ENCODE data around the gene SPPL2B.

The SPPL2B gene

DNA sequence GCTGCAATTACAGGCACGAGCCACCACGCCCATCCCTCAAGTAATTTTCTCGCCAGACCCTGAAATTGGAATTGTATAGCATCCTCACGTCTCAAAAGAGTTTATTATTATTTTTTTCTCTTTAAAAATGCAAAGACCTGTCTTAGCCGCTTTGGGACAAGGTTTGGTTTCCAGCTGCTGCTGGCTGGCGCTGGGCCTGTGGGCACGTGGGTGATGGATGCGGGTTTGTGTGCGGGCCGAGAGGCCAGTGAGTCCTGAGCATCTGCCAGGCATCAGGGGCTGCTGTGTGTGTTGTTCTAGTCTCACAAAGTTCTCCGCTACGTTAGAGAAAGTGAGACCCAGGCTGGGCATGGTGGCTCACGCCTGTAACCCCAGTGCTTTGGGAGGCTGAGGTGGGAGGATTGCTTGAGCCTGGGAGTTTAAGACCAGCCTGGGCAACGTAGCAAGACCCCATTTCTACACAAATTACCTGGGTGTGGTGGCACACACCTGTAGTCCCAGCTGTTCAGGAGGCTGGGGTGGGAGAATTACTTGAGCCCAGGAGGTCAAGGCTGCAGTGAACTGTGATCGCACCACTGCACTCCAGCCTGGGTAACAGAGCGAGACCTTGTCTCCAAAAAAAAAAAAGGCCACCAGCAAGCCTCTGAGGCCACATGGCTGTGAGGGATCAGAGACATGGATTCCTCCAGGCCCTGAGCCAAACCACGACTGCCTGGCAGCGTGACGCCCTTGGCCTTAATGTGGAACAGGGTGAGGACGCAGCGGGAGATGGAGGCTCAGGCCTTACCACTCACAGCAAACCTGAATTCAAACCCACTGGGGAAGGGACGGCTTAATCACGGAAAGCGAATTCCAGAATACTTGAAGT, 26.9 kb downstream of the SPPL2B start:
- DNase-seq (ENCODE audit: low spot score): no peak

DNA sequence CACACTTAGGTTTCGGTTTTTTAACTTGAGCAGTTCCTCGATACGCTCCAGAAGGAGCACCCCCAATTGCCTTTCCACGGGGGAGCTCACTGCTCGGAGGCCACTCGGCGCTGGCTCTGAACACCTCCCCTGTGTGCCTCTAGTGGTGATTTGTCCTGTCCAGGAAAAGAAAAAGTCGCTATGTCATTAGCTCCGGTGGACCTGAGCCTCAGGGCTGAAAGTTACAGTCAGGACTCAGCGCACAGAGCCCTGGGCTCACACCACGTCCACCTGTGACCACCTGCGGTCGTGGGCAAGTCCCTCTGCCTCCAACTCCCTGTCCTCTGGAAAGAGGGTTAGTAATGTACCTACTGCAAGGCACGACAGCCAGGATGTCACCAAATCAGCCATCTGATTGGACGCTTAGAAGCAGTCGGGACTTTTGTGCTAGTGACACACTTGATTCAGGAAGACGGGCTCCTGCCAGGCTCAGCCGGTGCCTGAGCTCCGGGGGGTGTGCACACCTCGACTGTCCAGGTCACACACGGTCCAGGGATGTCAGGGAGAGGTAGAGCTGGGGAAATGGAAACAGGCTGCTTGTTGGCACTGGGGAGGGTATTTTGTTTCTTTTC, 27.7 kb downstream of the SPPL2B start:
- DNase-seq (ENCODE audit: low spot score): no peak

DNA sequence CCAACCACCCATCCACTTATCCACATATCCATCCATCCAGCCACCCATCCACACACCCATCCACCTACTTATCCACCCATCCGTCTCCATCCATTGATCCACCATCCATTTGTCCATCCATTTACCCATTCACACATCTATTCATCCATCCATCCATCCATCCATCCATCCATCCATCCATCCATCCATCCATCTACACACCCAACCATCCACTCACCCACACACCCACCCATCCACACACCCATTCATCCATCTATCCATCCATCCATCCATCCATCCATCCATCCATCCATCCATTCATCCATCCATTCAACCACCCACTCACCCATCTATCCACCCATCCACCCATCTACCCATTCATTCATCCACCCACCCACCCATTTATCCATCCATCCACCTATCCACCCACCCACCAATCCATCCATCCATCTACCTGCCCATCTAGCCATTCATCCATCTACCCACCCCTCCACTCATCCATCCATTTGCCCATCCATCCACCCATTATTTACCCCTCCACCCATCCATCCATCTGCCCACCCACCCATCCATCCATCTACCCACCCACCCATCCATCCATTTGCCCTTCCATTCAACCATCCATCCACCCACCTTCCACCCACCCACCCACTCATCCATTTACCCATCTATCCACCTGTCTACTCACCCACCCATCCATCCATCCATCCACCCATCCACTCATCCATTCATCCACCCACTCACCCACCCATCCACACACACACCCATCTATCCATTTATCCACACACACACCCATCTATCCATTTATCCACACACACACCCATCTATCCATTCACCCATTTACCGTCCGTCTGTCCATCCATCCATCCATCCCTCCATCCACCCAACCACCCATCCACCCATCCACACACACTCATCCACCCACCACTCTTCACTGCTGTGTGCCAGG, 29.1 kb downstream of the SPPL2B start:
- DNase-seq (ENCODE audit: low spot score): no peak

DNA sequence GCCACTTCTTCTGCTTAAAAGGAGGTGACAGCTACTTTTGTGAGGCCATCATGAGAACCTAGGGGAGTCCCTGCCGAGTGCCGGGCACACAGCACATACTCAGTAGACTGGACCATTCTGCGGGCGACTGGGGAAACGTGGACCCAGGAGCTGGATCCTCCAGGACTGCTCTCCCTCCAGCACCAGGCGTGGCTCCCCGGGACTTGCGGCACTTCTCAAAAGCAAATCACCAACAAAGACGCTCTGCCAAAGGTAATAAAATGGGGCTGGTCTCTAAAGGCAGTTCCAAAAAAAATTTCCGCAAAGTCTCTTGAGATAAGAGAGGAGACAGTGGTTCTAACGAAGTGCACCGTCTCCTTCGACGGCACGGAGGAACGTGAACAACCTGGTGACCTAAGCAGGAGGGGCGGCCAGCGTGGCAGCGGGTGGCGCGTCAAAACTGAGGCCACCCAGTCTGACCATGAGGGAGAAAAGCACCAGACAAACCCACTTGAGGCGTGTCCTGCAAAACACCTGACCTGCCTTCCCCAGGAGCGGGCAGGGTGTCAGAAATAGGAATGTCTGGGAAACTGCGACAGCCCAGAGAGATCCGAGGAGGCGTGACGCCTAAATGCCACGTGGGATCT, 30.2 kb downstream of the SPPL2B start:
- no peak for DNase-seq (ENCODE audit: low spot score)

DNA sequence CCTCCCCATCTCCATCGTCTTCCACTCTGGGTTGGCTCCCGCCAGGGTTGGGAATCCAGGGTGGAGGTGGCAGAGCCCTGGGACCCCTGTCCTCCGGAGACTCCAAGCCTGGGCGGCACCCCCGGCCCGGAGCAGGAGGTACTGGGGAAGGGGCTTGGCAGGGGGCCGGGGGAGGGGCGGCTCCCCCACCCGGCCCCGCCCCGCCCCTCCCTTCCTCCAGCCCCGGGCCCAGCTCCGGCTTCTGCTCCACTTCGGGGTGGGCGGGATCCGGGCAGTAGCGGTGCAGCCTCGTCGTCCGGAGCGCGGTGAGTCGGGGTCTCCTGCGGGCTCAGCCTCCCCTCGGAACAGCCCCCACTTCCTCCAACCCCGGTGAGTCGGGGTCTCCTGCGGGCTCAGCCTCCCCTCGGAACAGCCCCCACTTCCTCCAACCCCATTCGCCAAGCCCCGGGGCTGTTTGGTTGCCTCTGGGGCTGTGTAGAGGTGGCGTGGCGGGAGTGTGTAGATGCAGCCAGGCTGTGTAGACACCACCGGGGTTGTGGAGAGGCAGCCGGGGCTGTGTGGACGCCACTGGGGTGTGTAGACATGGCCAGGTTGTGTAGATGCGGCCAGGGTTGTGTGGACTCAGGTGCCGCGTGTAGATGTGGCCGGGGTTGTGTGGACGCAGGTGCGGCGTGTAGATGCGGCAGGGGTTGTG, 31.7 kb downstream of the SPPL2B start, which contains the start of gene TMPRSS9:
Gene TMPRSS9, plus strand, starts transcription at position 274 of the 694 bp plus-strand sequence. CDS start 29,521 bp downstream, outside the sequence.
- DNase-seq (ENCODE audit: low spot score): no peak

DNA sequence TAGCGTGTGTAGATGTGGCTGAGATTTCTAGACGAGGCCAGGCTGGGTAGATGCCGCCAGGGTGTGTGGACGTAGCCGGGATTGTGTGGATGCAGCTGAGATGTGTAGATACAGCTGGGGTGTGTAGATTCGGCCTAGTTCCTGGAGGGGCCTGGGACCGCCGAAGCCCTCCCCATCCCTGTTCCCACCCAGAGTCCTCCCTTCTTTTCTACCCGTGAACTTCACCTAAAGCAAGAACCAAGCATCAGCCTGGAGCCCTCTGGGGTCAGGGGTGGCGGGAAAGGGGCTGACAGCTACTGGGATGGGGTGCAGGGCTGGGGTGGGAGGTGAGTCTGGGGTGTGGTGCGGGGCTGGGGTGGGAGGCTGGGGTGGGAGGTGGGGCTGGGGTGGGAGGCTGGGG, 32.3 kb downstream of the SPPL2B start:
- no peak for DNase-seq (ENCODE audit: low spot score)

DNA sequence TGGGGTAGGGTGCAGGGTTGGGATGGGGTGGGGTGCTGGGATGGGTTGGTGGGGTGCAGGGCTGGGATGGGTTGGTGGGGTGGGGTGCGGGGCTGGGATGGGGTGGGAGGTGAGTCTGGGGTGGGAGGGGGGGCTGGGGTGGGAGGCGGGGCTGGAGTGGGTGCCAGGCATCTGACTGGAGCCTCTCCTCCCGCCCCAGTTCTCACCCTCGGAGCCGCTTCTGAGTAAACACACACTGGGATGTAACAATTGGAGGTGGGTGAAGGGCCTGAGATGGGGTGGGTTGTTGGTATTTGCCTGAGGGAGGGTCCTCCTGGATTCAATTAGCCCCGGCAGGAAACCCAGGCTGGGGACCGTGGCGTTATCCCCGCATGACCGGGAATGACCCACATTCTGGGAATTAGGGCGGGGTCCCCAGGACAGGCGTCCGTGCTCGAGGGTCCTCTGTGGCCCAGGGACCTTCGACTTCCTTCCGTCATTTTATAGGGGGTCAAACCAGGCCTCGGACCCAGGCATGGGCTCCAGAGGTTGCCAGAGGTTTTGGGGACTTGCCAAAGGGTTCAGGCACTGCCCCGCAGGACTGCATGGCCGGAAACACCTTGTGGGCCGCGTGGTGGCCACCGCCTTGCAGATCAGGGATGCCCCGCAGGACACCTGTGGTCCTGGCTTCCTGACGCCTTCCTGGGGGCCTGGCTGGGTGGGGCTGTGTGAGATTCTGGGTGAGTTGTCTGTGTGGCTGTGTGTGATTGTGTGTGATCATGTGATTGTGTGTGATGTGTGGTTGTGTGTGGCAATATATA, 33.0 kb downstream of the SPPL2B start:
- no peak for DNase-seq (ENCODE audit: low spot score)

DNA sequence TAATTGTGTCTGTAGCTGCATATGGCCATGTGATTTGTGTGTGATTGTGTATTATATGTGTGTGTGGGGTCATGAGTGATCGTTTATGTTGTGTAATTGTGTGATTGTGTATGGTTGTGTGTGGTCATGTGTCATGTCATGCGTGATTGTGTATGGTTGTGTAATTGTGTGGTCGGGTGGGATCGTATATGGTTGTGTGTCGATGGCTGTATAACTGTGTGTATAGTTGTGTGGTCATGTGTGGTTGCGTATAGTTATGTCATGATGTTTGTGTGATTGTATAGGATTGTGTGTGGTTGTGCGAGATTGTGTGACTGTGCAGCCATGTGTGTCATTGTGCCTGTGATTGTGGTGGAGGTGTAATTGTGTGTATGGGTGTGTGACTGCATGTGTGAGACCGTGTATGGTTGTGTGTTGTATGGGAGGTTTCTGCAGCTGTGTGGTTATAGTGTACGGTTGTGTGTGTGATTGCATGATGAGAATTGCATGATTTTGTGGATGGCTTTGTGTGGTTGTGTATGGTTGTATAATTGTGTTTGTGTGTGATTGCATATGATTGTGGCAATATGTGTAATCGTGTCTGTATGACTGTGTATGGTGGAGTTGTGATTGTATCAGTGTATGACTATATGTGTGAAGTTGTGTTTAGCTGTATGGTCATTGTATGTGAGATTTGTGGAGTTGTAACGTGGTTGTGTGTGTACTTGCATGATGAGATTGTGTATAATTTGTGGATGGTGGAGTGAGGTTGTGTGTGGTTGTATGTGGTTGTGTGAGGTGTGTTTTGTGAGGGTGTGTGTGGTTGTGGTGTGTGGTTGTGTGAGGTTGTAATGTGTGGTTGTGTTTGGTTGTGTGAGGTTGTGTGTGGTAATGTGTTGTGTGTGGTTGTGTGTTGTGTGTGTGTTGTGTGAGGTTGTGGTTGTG, 33.8 kb downstream of the SPPL2B start:
- DNase-seq (ENCODE audit: low spot score): no peak

DNA sequence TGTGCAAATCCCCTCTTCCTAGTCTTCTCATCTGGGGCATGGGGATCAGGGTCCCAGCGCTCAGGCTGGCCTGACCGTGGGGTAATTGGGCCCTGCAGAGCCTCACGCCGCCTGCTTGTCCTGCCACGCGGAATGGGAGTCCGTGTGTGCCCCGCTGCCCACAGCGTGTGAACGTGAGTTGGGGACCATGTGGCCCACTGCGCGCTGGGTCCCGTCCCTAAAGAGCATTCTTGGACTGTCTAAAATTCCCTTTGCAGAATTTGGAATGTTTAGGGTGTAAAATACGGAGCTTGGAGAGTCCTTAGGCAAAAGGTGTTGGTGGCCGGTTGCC, 34.5 kb downstream of the SPPL2B start:
- DNase-seq (ENCODE audit: low spot score): no peak

DNA sequence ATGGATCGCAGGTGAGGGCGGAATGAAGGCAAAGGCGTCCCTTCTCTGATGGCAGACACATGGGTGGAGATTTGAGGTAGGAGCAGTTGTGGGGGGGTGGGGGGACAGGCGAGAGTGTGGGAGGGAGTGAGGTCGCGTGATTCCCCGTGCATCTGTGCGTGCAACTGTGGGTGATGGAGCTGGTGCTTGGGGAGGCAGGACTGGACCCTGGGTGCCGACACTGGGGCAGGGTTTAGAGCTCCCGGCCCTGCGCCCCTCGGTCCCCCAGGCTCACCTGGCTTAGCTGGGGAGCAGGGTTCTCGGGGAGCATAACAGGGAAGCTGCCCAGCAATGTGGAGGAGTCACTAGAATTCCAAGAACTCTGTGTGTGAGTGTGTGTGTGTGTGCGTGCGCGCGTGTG, 34.9 kb downstream of the SPPL2B start:
- DNase-seq (ENCODE audit: low spot score): no peak

DNA sequence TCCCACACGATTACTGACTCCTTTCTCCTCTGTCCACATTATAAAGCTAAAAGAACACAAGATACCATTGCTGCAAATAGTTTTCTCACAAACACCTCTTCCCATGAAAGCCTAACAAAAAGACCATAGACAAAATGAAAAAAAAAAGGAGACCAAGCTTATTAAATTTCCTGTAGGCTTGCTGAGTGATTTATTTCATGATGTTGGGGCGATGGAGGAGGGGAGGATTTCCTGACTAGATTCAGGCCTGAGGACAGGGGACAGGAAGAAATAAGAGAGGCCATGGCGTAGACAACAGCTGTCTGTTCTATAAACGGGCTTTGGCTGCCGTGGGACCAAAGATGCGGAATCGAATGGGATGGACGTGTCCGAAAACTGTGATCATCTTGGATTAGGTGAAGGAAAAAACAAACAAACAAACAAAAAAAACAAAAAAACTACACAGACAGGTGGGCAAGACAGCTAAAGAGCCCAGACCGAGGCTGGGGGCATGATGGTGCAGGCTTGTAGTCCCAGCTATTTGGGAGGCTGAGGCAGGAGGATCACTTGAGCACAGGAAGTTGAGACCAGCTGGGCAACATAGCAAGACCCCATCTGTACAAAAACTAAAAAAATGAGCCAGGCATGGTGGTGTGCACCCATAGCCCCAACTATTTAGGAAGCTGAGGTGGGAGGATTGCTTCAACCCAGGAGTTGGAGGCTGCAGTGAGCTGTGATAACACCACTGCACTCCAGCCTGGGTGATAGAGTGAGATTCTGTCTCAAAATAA, 36.9 kb downstream of the SPPL2B start:
- no peak for DNase-seq (ENCODE audit: low spot score)

DNA sequence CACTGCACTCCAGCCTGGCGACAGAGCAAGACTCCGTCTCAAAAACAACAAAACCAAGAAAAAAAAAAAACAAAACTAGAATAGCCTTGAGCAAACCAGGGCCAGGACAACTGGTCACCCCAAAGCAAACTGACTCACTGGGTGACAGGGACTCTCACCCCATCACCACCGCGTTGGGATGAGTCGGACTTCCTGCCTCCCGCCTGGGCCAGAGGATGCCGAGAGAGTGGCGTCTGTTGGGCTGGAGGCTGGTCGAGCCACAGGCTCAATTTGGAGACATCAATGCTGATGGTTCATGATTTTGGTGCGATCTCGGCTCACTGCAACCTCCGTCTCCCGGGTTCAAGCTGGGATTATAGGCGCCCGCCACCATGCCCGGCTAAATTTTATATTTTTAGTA, 43.2 kb downstream of the SPPL2B start:
- no peak for DNase-seq (ENCODE audit: low spot score)

DNA sequence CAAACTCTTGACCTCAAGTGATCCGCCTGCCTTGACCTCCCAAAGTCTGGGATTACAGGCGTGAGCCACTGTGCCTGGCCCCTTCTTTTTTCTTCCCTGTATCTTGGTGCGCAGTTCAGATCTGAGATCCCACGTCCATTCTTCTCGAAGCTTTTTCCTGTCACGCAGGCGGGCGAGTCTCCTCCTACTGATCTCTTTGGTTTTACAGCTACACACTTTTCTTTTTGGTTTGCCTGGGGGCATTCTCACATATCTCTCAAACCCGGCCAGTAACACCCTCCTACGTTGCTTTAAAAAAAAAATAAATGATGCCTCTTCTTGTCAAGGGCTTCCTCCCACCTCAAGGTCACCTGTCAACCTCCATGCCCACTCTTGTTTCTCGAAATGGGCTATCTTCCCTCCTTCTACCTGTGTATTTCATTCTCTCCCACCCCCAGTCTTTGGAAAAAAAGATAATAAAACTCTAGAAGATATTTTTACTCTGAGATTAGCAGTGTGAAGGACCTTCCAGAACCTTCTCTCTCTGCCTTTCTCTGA, 43.7 kb downstream of the SPPL2B start:
- DNase-seq (ENCODE audit: low spot score): no peak

DNA sequence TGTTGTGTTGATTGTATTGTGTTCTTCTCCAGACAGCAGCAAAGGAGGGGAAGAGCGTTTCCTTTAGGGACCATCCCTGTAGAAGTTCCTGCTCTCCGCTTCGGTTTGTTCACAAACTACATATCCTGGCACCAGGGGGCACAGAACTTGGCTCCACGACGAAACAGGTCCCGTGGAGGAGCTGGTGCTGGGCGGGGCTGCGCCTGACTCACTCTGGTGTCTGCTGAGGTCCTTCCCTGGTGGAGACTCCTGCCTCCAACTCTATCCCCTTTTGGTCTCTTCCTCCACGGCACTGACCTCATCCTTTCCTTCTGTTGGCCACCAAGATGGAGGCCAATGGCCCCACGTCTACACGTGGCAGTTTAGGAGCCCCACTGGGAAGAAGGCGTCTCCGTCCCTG, 46.3 kb downstream of the SPPL2B start:
- no peak for DNase-seq (ENCODE audit: low spot score)

DNA sequence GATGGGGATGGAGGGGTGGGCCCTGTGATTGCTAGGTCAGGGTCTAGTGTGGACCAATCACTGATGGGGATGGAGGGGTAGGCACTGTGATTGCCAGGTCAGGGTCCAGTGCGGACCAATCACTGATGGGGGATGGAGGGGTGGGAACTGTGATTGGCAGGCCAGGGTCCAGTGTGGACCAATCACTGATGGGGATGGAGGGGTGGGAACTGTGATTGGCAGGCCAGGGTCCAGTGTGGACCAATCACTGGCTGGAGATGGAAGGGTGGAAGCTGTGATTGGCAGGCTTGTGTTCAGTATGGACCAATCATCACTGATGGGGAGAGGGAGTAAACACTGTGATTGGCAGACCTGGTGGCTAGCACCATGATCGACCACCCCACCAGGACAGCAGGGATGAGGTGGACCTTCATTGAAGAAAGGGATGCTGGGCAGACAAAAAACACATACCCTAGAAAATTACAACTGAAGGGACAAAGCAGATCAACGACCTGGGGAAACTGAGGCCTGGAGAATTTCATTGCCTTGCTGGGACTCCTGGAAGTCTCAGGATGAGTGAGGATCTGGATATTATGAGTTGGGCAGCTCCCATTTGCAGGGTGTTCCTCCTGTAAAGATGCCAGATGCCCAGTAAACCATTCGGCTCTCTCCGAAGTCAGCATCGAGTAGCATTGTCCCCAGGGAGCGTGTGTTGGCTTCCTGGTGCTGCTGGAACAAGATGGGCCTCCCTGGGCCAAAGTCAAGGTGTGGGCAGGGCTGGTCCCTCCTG, 47.1 kb downstream of the SPPL2B start:
- DNase-seq (ENCODE audit: low spot score): no peak

DNA sequence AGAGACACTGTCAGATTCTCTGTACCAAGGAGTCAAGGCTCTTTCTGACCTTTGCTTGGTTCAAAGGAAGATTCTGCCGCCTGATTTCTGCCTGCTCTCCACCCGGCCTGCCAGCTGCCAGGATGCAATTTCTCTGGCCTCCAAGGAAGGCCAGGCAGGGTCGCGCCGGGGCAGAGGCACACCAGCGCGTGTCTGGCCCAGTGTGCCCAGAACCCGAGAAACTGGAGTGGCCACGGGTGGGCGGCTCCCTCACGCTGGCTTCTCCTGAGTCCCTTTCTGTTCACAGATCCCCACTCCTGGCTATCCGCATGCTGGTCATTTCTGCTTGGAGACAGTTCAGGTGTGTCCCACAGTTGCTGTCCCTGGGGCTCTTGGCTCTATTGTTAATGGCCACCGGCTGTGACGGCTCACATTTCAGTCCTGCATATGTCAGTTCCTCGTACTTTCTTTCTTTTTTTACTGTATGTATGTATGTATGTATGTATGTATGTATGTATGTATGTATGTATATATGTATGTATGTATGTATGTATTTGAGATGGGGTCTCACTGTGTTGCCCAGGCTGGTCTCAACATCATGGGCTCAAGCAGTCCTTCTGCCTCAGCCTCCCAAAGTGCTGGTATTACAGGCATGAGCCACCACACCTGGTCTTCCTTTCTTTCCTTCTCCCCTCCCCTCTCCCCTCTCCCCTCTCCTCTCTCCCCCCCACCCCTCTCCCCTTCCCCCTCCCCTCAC, 48.5 kb downstream of the SPPL2B start:
- DNase-seq (ENCODE audit: low spot score): no peak

DNA sequence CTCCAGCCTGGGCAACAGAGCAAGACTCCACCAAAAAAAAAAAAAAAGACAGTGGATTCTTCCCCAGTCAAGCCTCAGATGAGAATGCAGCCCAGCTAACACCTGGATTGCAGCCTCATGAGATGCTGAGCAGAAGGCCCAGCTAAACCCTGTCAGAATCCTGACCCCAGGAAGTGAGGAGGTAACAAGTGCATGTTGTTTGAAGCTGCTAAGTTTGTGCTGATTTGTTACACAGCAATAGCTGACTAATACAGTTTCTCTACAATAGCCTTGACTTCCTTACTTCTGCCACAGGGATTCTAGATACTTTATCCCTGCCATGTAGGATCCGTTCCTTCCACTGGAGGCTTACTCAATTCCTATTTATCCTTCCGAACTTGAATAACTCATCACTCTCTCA, 52.1 kb downstream of the SPPL2B start:
- DNase-seq (ENCODE audit: low spot score): no peak
